T-cell (primary cell): ENCODE measurements around the gene AGBL1. TPM values are rescaled to one million over a fixed set of nuclear protein-coding genes. Genes with fewer than 3 reads are reported as not detected.
"Not testable (repeated sequence)": the region's sequence is repeated elsewhere in the genome, so short reads cannot be mapped to it uniquely, and the experiment has no call there.

Experiments
- ATAC-seq, 4 experiments: fragments of 200-7000 bp in 3 of 4; fragments of 150-1000 bp in 1 of 4; cut with Tn5 transposase; replicated peaks in 1 of 4; 1 replicate in 3 of 4; 2 replicates in 1 of 4; pipeline ENCODE4 v1.10.0; 2021; ENCODE audit warnings: moderate library complexity in 3 of 4, mild to moderate bottlenecking in 2 of 4, moderate number of reproducible peaks in 1 of 4
- CTCF ChIA-PET, 2 donors: fragments of 300-600 bp; sonication (Branson Sonifier 250); formaldehyde crosslinking; loops; one replicate each; lab custom pipeline; 2022; ENCODE audit warnings: antibody characterized with exemption in 2 of 2; lab: Charles Lee
- POLR2A ChIA-PET, 2 donors: fragments of 300-600 bp; sonication (Branson Sonifier 250); formaldehyde crosslinking; loops; one replicate each; lab custom pipeline; 2022; ENCODE audit warnings: antibody characterized with exemption in 2 of 2; lab: Charles Lee
- DNase-seq, 35 experiments: peaks; one replicate each; pipeline versions ENCODE4 v3.0.0 to v3.0.0-alpha.2; 2013 to 2023
- H3K27ac ChIP-seq: one replicate; pipeline ENCODE4 v1.5.1; 2013; ENCODE audit warnings: low read length
- H3K27me3 ChIP-seq, 2 experiments: replicated peaks in 1 of 2; 1 replicate in 1 of 2; 2 replicates in 1 of 2; pipeline versions ENCODE4 v1.6.1 to v1.7.0; 2013; ENCODE audit warnings: low read length in 1 of 2, mixed read lengths in 1 of 2; ENCODE audit not compliant: control insufficient read depth in 2 of 2, insufficient read depth in 2 of 2; ENCODE audit errors: extremely low read depth in 1 of 2
- H3K36me3 ChIP-seq, 2 donors: 1 replicate in 1 of 2; 2 replicates in 1 of 2; pipeline versions ENCODE4 v1.6.1 to v1.7.0; 2013; ENCODE audit warnings: low read length in 1 of 2; ENCODE audit not compliant: control insufficient read depth in 2 of 2, insufficient read depth in 1 of 2; ENCODE audit errors: extremely low read depth in 1 of 2
- H3K4me1 ChIP-seq, 2 experiments: 1 replicate in 1 of 2; 2 replicates in 1 of 2; pipeline versions ENCODE4 v1.6.1 to v1.7.0; 2013; ENCODE audit warnings: low read length in 2 of 2, mixed read lengths in 1 of 2; ENCODE audit not compliant: insufficient read depth in 2 of 2, control insufficient read depth in 1 of 2; ENCODE audit errors: extremely low read depth in 1 of 2
- H3K4me3 ChIP-seq, 2 donors: 1 replicate in 1 of 2; 2 replicates in 1 of 2; pipeline versions ENCODE4 v1.5.1 to v1.7.0; 2013; ENCODE audit warnings: mild to moderate bottlenecking in 2 of 2, low read length in 1 of 2, moderate library complexity in 1 of 2; ENCODE audit not compliant: control insufficient read depth in 1 of 2; ENCODE audit errors: extremely low read depth in 1 of 2
- H3K9me3 ChIP-seq: 2 replicates; pipeline ENCODE4 v1.7.0; 2013
- H3K27ac Mint-ChIP-seq, 2 donors: one replicate each; pipeline ENCODE4 v1.8.0; 2020 to 2021; ENCODE audit warnings: mild to moderate bottlenecking in 2 of 2, mixed read lengths in 2 of 2
- H3K27me3 Mint-ChIP-seq, 2 donors: one replicate each; pipeline ENCODE4 v1.8.0; 2021 to 2022; ENCODE audit warnings: mixed read lengths in 2 of 2
- H3K36me3 Mint-ChIP-seq: one replicate; pipeline ENCODE4 v1.8.0; 2021; ENCODE audit warnings: mixed read lengths
- H3K4me1 Mint-ChIP-seq, 3 donors: one replicate each; pipeline ENCODE4 v1.8.0; 2020 to 2022; ENCODE audit warnings: mixed read lengths in 3 of 3, mild to moderate bottlenecking in 1 of 3
- H3K4me3 Mint-ChIP-seq, 3 donors: one replicate each; pipeline ENCODE4 v1.8.0; 2020 to 2022; ENCODE audit warnings: mild to moderate bottlenecking in 3 of 3, mixed read lengths in 3 of 3, moderate library complexity in 3 of 3
- H3K9me3 Mint-ChIP-seq, 3 donors: one replicate each; pipeline ENCODE4 v1.8.0; 2020 to 2022; ENCODE audit warnings: mixed read lengths in 3 of 3
- WGBS: methylation state at CpG from one replicate; pipeline ENCODE4 v1.1.5; 2013; ENCODE audit warnings: missing lambda C conversion rate; ENCODE audit not compliant: insufficient coverage; 5-methylcytosine and 5-hydroxymethylcytosine counted together
- total RNA-seq, 35 experiments: library from RNA in 6 of 35; stranded (reverse) in 6 of 35; fragments of 120-200 nt in 1 of 35; gene quantifications; one replicate each; pipeline versions ENCODE4 v1.2.1 to v1.2.4 and lab custom pipeline; 2013 to 2026

AGBL1 gene
- total RNA-seq, 5 donors from 2014 or later (not counting 1 experiment from before 2014, with no cell fraction given) = not detected

DNA sequence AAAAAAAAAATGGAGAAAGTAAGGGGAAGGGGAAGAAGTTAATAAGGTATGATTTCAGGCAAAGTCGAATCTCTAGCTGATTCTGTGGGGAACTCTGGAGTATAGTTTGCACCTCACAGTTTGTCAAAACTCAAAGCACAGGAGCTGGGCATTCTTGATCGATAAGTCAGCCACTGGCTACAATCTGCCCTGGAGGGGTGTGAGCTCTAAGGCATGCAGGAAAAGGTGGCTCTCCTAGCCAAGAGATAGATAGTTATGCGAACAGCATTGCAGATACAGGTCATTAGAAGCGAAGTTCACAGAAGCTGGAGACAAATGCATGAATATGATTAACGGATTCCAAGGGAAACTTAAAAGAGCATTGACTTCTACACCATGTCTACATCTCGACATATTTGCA, 952.6 kb downstream of the AGBL1 start:
- Histone ChIP-seq H3K27me3 (no peaks in the 10 kb centered on the region), H3K4me1 (no peaks in the 10 kb centered on the region), H3K27ac (no peak overlapping the region), H3K9me3 (no peaks in the 10 kb centered on the region), H3K4me3 (no peak overlapping the region), H3K36me3 (no peaks in the 10 kb centered on the region)
- Mint-ChIP-seq H3K4me1 (no peaks in the 10 kb centered on the region), H3K27ac (no peak overlapping the region), H3K36me3 (no peaks in the 10 kb centered on the region), H3K27me3 (peaks cover 2 to 11% of the 10 kb centered on the region in 2 donors), H3K9me3 (peaks cover 0 to 2% (median 0%) of the 10 kb centered on the region in 3 donors), H3K4me3 (no peak overlapping the region)
- ChIA-PET CTCF (no interaction called here), POLR2A (no interaction called here)
- 88% methylated on average over 2 of the region's 6 CpGs for WGBS
- no peak for DNase-seq
- ATAC-seq = no peak

DNA sequence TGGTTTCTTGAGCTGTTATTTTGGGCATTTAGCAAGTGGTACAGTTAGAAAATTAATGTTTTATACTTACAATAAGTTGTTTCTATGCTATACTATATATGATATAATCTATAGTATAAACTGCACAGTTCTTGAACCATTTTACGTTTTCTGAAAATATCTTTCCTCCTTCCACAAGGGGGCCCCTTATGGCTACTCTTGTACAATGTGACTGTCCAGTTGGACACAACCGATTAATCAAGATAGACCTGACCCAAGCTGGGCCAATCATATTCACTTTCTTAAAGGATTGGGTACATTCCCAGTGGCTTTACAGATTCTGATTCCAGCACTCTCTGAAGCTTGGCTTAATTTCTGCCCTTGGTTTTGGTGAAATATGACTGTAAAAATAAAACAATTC, 953.4 kb downstream of the AGBL1 start:
- no peaks in the 10 kb centered on the region for H3K36me3 Mint-ChIP-seq
- no peaks in the 10 kb centered on the region for H3K36me3 ChIP-seq
- no peak overlapping the region for H3K27ac ChIP-seq
- no peak overlapping the region for H3K27ac Mint-ChIP-seq
- H3K9me3 ChIP-seq = no peaks in the 10 kb centered on the region
- DNase-seq = no peak
- ChIA-PET CTCF (no interaction called here), POLR2A (no interaction called here)
- no peak overlapping the region for H3K4me3 ChIP-seq
- H3K27me3 ChIP-seq = no peaks in the 10 kb centered on the region
- H3K4me1 Mint-ChIP-seq = no peaks in the 10 kb centered on the region
- WGBS = 83% methylated on average over 1 of the region's 2 CpGs
- no peak overlapping the region for H3K4me3 Mint-ChIP-seq
- peaks cover 3 to 11% of the 10 kb centered on the region in 2 donors for H3K27me3 Mint-ChIP-seq
- no peak for ATAC-seq
- H3K9me3 Mint-ChIP-seq = peaks cover 0 to 2% (median 0%) of the 10 kb centered on the region in 3 donors
- no peaks in the 10 kb centered on the region for H3K4me1 ChIP-seq

- Histone ChIP-seq H3K4me1 (no peaks in the 10 kb centered on the region), H3K27me3 (no peaks in the 10 kb centered on the region), H3K27ac (no peak overlapping the region), H3K9me3 (no peaks in the 10 kb centered on the region), H3K4me3 (no peak overlapping the region), H3K36me3 (no peaks in the 10 kb centered on the region)
- H3K9me3 Mint-ChIP-seq = peaks cover 0 to 2% (median 0%) of the 10 kb centered on the region in 3 donors
- ATAC-seq (no peak), DNase-seq (no peak)
- H3K4me3 Mint-ChIP-seq = no peak overlapping the region
- no peaks in the 10 kb centered on the region for H3K4me1 Mint-ChIP-seq
- no peaks in the 10 kb centered on the region for H3K36me3 Mint-ChIP-seq
- CTCF ChIA-PET = no interaction called here
- no peak overlapping the region for H3K27ac Mint-ChIP-seq
- POLR2A ChIA-PET = no interaction called here
- H3K27me3 Mint-ChIP-seq = peaks cover 3 to 11% of the 10 kb centered on the region in 2 donors
- WGBS = no CpG with 5 or more reads among the region's 16 CpGs
Observed at GRCh38 chr15:87034886-87035285, 955.2 kb downstream of the AGBL1 start.

GRCh38 chr15:87038404-87038803, 958.7 kb downstream of the AGBL1 start:
- no peak for ATAC-seq
- Mint-ChIP-seq H3K4me1 (no peaks in the 10 kb centered on the region), H3K27me3 (peaks cover 3 to 8% of the 10 kb centered on the region in 2 donors), H3K4me3 (no peak overlapping the region), H3K27ac (no peak overlapping the region), H3K36me3 (no peaks in the 10 kb centered on the region), H3K9me3 (peaks cover 0 to 2% (median 0%) of the 10 kb centered on the region in 3 donors)
- Histone ChIP-seq H3K4me1 (no peaks in the 10 kb centered on the region), H3K27me3 (no peaks in the 10 kb centered on the region), H3K27ac (no peak overlapping the region), H3K4me3 (no peak overlapping the region), H3K36me3 (no peaks in the 10 kb centered on the region), H3K9me3 (no peaks in the 10 kb centered on the region)
- no CpG with 5 or more reads among the region's 3 CpGs for WGBS
- ChIA-PET CTCF (no interaction called here), POLR2A (no interaction called here)
- DNase-seq = no peak

GRCh38 chr15:87042619-87043018, 962.9 kb downstream of the AGBL1 start:
- H3K36me3 ChIP-seq, H3K4me3 Mint-ChIP-seq, H3K36me3 Mint-ChIP-seq, H3K4me1 Mint-ChIP-seq, H3K4me3 ChIP-seq, H3K4me1 ChIP-seq, ATAC-seq, H3K9me3 ChIP-seq, H3K27ac ChIP-seq, DNase-seq, H3K27me3 ChIP-seq, H3K27me3 Mint-ChIP-seq, H3K9me3 Mint-ChIP-seq, CTCF ChIA-PET, H3K27ac Mint-ChIP-seq, POLR2A ChIA-PET: not testable (repeated sequence)
- WGBS = 75% methylated on average over 4 of the region's 4 CpGs

DNA sequence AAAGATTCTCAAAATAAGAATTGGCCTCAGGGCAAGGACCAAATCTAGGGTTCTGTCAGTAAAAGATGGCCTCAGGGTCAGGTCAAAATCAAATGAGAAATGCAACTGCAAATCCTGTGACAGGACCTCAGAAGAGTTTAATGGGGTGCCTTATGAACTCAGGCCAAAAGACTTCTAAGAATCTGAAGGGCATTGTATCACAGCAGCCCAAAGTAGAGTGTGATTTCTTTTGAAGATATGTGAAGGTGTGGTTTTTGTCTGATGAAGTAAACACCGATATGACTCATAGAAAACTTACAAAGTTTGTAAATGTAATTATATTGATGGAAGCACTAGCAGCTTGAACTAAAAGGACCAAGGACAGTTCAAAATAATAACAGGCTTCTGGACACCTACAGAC, 966.1 kb downstream of the AGBL1 start:
- POLR2A ChIA-PET = no interaction called here
- Mint-ChIP-seq H3K9me3 (no peaks in the 10 kb centered on the region), H3K4me3 (no peak overlapping the region), H3K27me3 (no peaks in the 10 kb centered on the region), H3K36me3 (no peaks in the 10 kb centered on the region), H3K27ac (no peak overlapping the region), H3K4me1 (no peaks in the 10 kb centered on the region)
- ATAC-seq = no peak
- DNase-seq = no peak
- Histone ChIP-seq H3K4me3 (no peak overlapping the region), H3K4me1 (no peaks in the 10 kb centered on the region), H3K36me3 (no peaks in the 10 kb centered on the region), H3K27ac (no peak overlapping the region), H3K27me3 (no peaks in the 10 kb centered on the region), H3K9me3 (no peaks in the 10 kb centered on the region)
- CTCF ChIA-PET = no interaction called here
- no CpG with 5 or more reads among the region's 1 CpG for WGBS
